Ishikawa (cell line): Measurements from ENCODE around the gene UBAP2L.

Experiments used
- CEBPB ChIP-seq: IDR thresholded peaks from 2 replicates; pipeline ENCODE4 v1.6.1; 2012
- CREB1 ChIP-seq: IDR thresholded peaks from 2 replicates; pipeline ENCODE4 v1.6.1; 2012; ENCODE audit warnings: low read depth
- EGR1 ChIP-seq: IDR thresholded peaks from 2 replicates; pipeline ENCODE4 v1.6.1; 2012
- EP300 ChIP-seq: IDR thresholded peaks from 2 replicates; pipeline ENCODE4 v1.6.1; 2012; ENCODE audit warnings: borderline replicate concordance
- FOXM1 ChIP-seq: IDR thresholded peaks from 2 replicates; pipeline ENCODE4 v1.6.1; 2012; ENCODE audit warnings: low read depth, borderline replicate concordance
- MAX ChIP-seq: IDR thresholded peaks from 2 replicates; pipeline ENCODE4 v1.6.1; 2012
- NFIC ChIP-seq: IDR thresholded peaks from 2 replicates; pipeline ENCODE4 v1.6.1; 2012
- RAD21 ChIP-seq: IDR thresholded peaks from 2 replicates; pipeline ENCODE4 v1.6.1; 2012; ENCODE audit warnings: low read depth
- TAF1 ChIP-seq: IDR thresholded peaks from 2 replicates; pipeline ENCODE4 v1.6.1; 2012; ENCODE audit warnings: low read depth, mild to moderate bottlenecking
- TCF12 ChIP-seq: IDR thresholded peaks from 2 replicates; pipeline ENCODE4 v1.6.1; 2012; ENCODE audit warnings: low read depth
- USF1 ChIP-seq: IDR thresholded peaks from 2 replicates; pipeline ENCODE4 v1.6.1; 2012
- YY1 ChIP-seq: IDR thresholded peaks from 2 replicates; pipeline ENCODE4 v1.6.1; 2012; ENCODE audit warnings: low read depth
- ZBTB7A ChIP-seq: IDR thresholded peaks from 2 replicates; pipeline ENCODE4 v1.6.1; 2012; ENCODE audit warnings: low read depth
- TF ChIP-seq, protein P1 (sequence below): IDR thresholded peaks from 2 replicates; pipeline ENCODE4 v1.6.1; 2012; ENCODE audit warnings: low read depth, mild to moderate bottlenecking

DNA sequence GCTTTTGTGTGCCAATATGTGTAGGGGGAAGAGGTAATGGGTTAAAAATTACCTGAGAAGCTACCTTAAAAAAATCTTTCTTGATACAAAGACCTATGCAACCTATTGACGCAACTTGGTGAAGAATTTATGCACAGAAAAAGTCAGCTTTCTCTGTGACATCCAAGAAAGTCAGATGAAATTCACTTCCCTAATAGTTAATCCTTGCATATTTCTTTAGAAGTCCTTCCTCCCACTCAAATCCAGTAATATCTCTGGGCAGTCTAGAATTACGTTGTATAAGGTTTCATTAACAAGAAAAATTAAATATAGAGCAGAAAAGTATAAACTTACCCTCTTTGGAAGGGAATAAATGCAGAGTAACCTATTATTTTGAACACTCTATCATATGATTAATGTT is 2.9 kb downstream of the UBAP2L start:
- TF ChIP-seq EGR1 = no peak
- no peak for TF ChIP-seq TAF1
- TF ChIP-seq MAX = no peak
- TF ChIP-seq CEBPB = no peak
- TF ChIP-seq EP300 = no peak
- no peak for TF ChIP-seq RAD21
- TF ChIP-seq CREB1 = no peak
- no peak for TF ChIP-seq FOXM1
- no peak for TF ChIP-seq YY1
- TF ChIP-seq, protein P1, sequence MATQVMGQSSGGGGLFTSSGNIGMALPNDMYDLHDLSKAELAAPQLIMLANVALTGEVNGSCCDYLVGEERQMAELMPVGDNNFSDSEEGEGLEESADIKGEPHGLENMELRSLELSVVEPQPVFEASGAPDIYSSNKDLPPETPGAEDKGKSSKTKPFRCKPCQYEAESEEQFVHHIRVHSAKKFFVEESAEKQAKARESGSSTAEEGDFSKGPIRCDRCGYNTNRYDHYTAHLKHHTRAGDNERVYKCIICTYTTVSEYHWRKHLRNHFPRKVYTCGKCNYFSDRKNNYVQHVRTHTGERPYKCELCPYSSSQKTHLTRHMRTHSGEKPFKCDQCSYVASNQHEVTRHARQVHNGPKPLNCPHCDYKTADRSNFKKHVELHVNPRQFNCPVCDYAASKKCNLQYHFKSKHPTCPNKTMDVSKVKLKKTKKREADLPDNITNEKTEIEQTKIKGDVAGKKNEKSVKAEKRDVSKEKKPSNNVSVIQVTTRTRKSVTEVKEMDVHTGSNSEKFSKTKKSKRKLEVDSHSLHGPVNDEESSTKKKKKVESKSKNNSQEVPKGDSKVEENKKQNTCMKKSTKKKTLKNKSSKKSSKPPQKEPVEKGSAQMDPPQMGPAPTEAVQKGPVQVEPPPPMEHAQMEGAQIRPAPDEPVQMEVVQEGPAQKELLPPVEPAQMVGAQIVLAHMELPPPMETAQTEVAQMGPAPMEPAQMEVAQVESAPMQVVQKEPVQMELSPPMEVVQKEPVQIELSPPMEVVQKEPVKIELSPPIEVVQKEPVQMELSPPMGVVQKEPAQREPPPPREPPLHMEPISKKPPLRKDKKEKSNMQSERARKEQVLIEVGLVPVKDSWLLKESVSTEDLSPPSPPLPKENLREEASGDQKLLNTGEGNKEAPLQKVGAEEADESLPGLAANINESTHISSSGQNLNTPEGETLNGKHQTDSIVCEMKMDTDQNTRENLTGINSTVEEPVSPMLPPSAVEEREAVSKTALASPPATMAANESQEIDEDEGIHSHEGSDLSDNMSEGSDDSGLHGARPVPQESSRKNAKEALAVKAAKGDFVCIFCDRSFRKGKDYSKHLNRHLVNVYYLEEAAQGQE = no peak
- TF ChIP-seq USF1 = no peak
- no peak for TF ChIP-seq ZBTB7A
- no peak for TF ChIP-seq TCF12
- TF ChIP-seq NFIC = no peak
